COR-L47 (cell line): Measurements from ENCODE around the gene CNTNAP2.

Experiments used
- DNase-seq: peaks from one replicate; lab custom pipeline; 2025; lab: John Stamatoyannopoulos, UW

The CNTNAP2 gene

GRCh38 chr7:148104136-148104716, 1987.6 kb downstream of the CNTNAP2 start:
- no peak for DNase-seq

DNA sequence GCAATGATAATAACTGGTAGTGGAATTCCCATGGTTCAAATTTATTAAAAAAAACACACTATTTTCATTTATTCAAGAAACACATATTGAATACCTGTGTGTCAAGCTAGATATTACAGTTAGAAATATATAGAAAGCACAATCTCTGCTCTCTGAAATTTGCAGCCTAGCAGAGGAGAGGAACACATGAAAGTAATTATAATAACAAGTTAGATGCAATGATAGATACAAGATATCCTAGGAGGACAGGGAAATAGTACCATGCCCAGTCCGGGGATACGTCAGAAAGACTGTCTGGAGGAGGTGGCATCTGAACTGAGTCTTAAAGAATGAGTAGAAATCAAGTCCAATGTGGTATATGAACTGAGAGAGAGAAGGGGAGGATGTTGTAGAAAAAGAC, 1988.3 kb downstream of the CNTNAP2 start:
- no peak for DNase-seq

DNA sequence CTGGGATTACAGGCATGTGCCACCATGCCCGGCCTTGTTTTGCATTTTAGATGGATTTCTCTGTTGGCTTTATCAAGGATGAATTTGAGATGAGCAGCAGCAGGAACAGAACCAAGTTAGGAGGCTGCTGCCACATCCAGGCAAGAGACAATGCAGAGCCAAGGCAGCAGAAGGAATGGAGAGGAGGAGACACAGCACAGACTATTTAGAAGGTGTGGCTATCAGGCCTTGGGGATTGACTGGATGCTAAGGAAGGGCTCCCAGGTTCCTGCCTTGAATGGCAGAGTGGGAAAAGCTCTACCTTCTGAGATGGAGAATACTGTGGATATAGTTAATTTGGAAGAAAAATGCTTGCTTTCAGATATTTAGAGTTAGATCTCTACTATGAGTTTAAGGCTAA, 1989.3 kb downstream of the CNTNAP2 start:
- no peak for DNase-seq

DNA sequence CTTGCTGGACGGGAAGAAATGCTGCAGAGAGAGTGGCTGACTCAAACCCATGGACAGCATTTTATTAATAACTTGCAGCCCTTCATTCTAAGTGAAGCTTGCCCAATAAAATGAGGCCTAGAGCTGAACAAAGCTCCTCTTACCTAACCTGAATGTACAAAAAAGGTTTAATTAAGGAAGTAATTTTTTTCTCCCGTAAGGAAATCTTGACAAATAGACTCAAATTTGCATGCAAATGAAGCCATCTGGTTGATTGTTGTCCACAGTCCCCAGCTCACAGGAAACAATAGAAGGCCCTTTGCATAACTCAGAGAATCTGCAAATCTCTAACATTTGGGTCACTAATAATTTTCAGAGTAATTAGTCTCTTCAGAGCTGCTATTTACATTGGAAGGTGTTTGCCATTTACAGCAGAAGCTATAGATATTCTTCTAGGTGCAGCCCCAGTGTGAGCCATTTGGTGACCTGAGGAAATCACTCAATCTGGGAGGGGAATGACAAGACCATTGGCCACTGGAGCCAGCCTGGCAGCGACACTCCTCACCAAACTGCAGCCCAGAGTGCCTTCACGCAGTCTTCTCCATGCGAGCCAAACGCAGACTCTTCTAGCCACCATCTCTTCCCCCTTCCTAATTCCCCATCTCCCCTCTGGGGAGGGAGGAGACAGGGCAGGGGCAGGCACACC, 1991.0 kb downstream of the CNTNAP2 start:
- peak; percentile 49 for DNase-seq

DNA sequence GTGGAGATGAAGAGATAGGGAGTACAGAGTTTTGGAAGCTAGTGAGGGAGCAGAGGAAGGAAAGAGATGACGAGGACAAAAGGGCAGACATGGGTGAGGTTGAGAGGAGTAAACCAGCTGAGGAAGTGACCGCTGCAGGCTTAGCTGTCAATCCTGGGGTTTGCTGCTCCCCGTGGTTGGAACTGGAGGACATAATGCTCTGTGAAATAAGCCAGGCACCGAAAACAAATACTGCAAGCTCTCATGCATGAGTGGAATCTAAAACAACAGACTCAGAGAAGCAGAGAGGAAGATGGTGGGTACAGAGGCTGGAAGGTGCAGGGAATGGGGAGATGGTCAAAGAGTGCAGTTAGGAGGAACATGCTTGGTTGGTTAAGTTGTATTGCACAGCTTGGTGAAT, 1991.8 kb downstream of the CNTNAP2 start:
- no peak for DNase-seq

DNA sequence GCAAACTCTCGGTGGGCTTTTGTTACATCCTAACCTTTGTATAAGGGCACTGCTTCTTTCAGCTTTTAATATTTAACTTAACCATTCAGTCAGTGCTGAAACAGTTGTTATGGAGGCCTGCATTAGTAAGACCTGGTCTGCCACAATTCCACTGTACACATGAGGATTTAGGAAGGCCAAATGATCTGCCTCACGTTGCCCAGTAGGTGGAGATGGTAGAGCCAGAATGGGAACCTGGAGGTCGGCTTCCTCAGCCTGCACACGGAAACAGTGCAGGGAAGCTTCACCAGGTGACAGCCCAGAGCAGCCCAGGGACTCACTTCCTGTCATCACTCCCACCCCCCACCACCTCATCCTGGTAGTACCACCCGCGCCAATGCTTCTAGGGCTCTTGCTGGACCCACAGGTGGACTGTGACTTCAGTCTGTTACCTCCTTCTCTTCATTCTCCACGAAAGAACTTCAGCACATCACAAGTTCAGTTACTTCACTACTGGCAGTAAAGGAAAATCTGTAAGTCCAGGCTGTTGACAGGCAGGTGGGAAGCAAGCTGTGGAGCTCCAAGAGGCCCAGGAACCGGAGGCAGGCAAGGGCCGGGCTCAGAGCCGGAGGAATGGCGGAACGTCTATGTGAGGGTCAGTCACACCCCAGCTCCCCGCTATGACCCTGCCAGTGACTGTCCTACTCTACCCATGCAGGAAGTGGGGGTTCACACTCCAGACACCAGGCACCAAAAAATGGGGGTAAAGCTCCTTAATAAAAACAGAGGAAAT, 1993.7 kb downstream of the CNTNAP2 start:
- peak; percentile 12 for DNase-seq

DNA sequence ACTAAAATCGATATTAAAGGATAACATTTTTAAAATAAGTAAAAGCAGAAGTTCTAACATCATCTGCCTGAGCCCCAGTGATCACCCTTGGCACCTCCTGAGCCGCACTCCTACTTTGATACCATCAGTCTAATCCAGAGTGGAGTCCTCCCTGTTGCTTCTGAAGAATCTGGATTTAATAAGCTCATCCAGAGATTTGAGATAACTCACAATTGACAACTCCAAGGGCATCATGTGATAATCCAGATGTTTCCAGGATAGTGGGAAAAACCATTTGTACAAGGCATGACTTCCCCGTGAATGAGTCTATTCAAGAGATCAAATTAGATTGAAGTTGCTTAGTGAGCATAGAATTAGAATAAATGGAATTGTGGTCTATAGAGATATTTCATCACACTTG, 1998.2 kb downstream of the CNTNAP2 start:
- no peak for DNase-seq

DNA sequence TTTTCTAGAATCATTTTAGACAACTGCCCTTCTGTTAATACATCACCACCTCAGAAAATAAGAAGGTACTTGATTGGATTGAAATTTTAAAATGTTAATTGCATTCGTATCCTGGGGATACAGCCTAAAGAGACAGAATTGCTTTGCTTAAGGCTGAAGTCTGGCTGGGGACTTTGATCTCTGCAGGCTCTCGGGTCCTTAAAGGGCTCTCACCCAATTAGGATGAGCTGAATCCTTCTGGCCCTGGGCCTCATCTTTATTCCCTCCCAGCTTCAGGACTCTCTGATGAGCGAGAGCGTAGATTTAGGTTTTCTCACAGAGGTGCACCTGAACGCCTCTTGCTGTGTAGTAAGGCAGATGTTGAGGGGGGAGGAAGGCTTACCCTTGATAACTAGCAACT, 1998.7 kb downstream of the CNTNAP2 start:
- DNase-seq = no peak

GRCh38 chr7:148116195-148116594, 1999.6 kb downstream of the CNTNAP2 start:
- DNase-seq = no peak

- DNase-seq = no peak
Measured at GRCh38 chr7:148116829-148117403, 2000.3 kb downstream of the CNTNAP2 start.

DNA sequence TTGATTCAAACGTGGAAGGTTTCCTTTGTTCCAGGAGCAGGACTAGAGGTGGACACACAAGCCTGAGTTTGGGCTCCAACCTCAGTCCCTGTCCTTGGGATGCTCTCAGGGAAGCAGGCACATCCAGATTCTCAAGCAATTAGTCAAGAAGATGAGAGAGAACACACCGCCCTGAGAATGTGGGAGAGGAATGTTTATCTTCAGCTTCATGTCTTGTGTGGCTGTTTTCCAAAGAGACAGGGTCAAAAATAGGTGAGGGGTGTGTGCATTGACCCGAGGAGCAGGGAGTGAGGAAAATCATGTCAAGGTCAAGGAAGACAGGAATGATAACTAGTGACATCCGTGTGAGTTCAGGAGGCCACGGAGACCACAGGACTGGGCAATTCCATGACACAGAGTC, 2001.8 kb downstream of the CNTNAP2 start:
- no peak for DNase-seq

- no peak for DNase-seq
Measured at GRCh38 chr7:148121401-148121800, 2004.8 kb downstream of the CNTNAP2 start.

- DNase-seq = no peak
Measured at GRCh38 chr7:148121847-148122246, 2005.2 kb downstream of the CNTNAP2 start.

GRCh38 chr7:148124477-148124876, 2007.9 kb downstream of the CNTNAP2 start:
- DNase-seq = no peak

- no peak for DNase-seq
Measured at GRCh38 chr7:148127374-148127773, 2010.8 kb downstream of the CNTNAP2 start.

- no peak for DNase-seq
Measured at GRCh38 chr7:148129023-148129422, 2012.4 kb downstream of the CNTNAP2 start.

- DNase-seq = no peak
Measured at GRCh38 chr7:148135116-148135515, 2018.5 kb downstream of the CNTNAP2 start.

- no peak for DNase-seq
Measured at GRCh38 chr7:148135997-148136396, 2019.4 kb downstream of the CNTNAP2 start.

DNA sequence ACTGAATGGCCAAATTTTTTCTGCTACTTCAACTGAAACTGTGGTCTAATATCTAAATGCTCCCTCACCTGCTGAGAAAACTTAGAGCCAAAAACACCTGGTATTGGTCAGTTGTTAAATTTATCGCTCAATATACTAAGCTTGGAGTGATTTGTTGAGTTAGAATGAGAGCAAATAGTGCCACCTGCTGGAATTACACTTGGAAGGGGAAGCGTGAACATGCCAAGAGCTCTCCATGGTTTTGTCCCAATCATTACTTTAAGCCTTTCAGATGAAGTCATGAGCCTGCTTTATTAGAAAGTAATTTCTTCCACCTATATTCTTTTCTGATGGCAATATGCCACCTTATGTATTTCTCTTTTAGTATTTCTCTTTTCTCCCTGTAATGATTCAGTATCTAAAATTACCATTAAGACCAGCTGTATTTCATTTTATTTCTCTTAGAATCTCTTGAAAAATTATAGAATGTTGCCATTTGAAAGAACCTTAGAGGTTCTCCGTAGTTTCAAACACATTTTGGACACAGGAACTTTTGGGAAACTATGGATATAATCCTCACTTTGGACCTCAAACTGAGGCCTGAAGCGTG, 2026.2 kb downstream of the CNTNAP2 start:
- DNase-seq = peak; percentile 70

GRCh38 chr7:148144827-148145226, 2028.2 kb downstream of the CNTNAP2 start:
- DNase-seq = no peak

DNA sequence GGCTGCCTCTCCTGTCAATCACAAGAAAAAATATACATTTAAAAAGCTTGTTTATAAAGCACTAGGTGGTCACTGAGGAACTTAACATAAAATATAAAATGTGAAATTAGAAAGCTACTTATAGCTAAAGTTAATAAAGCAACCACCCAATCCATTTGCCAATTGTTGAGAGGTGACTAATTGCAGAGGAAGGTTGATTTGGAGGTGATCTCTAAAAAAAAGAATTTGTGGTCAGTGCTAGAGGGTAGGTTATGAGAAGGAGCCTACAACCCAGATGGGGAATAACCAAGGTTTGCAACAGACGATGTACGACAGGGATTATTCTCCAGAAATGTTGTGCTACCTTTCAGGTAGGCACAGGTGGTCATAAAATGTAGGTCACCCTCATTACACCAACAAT, 2029.7 kb downstream of the CNTNAP2 start:
- no peak for DNase-seq

DNA sequence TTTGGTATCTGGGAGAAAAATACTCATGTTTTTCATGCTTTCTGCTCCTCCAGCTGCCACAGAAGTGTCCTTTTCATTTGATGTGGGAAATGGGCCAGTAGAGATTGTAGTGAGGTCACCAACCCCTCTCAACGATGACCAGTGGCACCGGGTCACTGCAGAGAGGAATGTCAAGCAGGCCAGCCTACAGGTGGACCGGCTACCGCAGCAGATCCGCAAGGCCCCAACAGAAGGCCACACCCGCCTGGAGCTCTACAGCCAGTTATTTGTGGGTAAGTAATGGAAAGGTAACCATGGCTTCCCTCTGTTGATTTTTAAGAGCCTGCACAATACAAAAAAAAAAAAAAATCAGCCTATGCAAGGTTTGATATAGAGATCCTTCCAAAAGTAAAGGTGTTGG, 2030.8 kb downstream of the CNTNAP2 start:
- no peak for DNase-seq

- DNase-seq = peak; percentile 43
Measured at GRCh38 chr7:148148456-148148855, 2031.9 kb downstream of the CNTNAP2 start.
